Hepatocyte (in vitro differentiated cells): ENCODE data around the gene SDK1. TPM values are rescaled to one million over a fixed set of nuclear protein-coding genes. Genes with fewer than 3 reads are reported as not detected.

Source experiments
- DNase-seq: peaks from one replicate; pipeline ENCODE4 v3.0.0-alpha.2; 2016; ENCODE audit warnings: low spot score
- H2AFZ ChIP-seq: fragments of 200-600 bp; sonication (generic); 2 replicates; pipeline ENCODE4 v1.6.0; 2016; ENCODE audit warnings: antibody characterized with exemption, mild to moderate bottlenecking
- H3K27ac ChIP-seq: fragments of 200-600 bp; sonication (generic); 2 replicates; pipeline ENCODE4 v1.5.1; 2016; ENCODE audit warnings: mild to moderate bottlenecking
- H3K27me3 ChIP-seq: fragments of 200-600 bp; sonication (generic); 2 replicates; pipeline ENCODE4 v1.6.1; 2016
- H3K36me3 ChIP-seq: fragments of 200-600 bp; sonication (generic); replicated peaks from 2 replicates; pipeline ENCODE4 v1.5.1; 2016; ENCODE audit warnings: low read depth; ENCODE audit not compliant: insufficient read depth
- H3K4me1 ChIP-seq: fragments of 200-600 bp; sonication (generic); 2 replicates; pipeline ENCODE4 v1.5.1; 2016; ENCODE audit warnings: mild to moderate bottlenecking, moderate library complexity; ENCODE audit not compliant: insufficient read depth
- H3K4me2 ChIP-seq: fragments of 200-600 bp; sonication (generic); 2 replicates; pipeline ENCODE4 v1.6.0; 2016
- H3K4me3 ChIP-seq: fragments of 200-600 bp; sonication (generic); 2 replicates; pipeline ENCODE4 v1.5.1; 2016; ENCODE audit warnings: mild to moderate bottlenecking
- H3K79me2 ChIP-seq: fragments of 200-600 bp; sonication (generic); 2 replicates; pipeline ENCODE4 v1.6.0; 2017; ENCODE audit warnings: mild to moderate bottlenecking
- H3K9me2 ChIP-seq: fragments of 200-600 bp; sonication (generic); replicated peaks from 2 replicates; pipeline ENCODE4 v1.6.0; 2017; ENCODE audit warnings: mild to moderate bottlenecking; ENCODE audit not compliant: insufficient read depth
- H3K9me3 ChIP-seq: fragments of 200-600 bp; sonication (generic); 2 replicates; pipeline ENCODE4 v1.5.1; 2016; ENCODE audit warnings: low read depth, mild to moderate bottlenecking
- H4K20me1 ChIP-seq: fragments of 200-600 bp; sonication (generic); 2 replicates; pipeline ENCODE4 v1.6.0; 2016; ENCODE audit warnings: mild to moderate bottlenecking; ENCODE audit not compliant: insufficient read depth, poor library complexity, severe bottlenecking
- CTCF ChIP-seq: fragments of 200-600 bp; sonication (generic); IDR thresholded peaks from 2 replicates; pipeline ENCODE4 v1.5.1; 2016; ENCODE audit warnings: antibody characterized with exemption, mild to moderate bottlenecking; ENCODE audit not compliant: poor library complexity
- EZH2 ChIP-seq: fragments of 200-600 bp; sonication (generic); IDR thresholded peaks from 2 replicates; pipeline ENCODE4 v1.6.1; 2016; ENCODE audit warnings: antibody characterized with exemption, mild to moderate bottlenecking, borderline replicate concordance
- EZH2phosphoT487 ChIP-seq: fragments of 200-600 bp; sonication (generic); IDR thresholded peaks from one replicate; pipeline ENCODE4 v1.6.1; 2018; ENCODE audit warnings: antibody characterized with exemption, mild to moderate bottlenecking, low read depth, moderate library complexity; ENCODE audit not compliant: unreplicated experiment, severe bottlenecking
- WGBS: methylation state at CpG from one replicate; pipeline ENCODE4 v1.1.6; 2016; ENCODE audit warnings: low lambda C conversion rate; ENCODE audit errors: missing lambda C conversion rate; 5-methylcytosine and 5-hydroxymethylcytosine counted together
- polyA plus RNA-seq: library from polyadenylated mRNA; unstranded; fragments of >200 nt; fragmentation: Nextera tagmentation; extraction: Ambion mirVana; gene quantifications from 2 replicates; pipeline ENCODE4 v1.2.1, GENCODE V29; 2016
- total RNA-seq: library from RNA; depleted of rRNA; stranded (reverse); fragments of >200 nt; gene quantifications from 2 replicates; pipeline ENCODE4 v1.2.3, GENCODE V29; 2014

The SDK1 gene
- total and polyA plus RNA-seq, 2 experiments from 2014 or later, result 4.3 to 10.0 TPM

DNA sequence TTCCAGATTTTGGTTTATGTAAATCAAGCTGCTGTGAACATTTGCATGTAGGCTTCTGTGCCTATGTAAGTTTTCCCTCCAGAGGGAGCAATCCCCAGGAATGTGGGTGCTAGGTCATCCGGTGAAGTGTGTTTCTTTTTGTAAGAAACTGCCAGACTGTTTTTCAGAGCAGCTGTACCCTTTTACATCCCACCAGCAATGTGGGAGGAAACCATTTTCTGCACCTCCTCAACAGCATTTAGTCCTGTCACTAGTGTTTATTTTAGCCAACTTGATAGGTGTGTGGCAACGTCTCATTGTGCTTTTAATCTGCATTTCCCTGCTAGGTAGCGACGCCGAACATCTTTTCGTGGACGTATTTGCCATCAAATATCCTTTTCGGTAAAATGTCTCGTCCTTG, 985.3 kb downstream of the SDK1 start:
- DNase-seq, result no peak

GRCh38 chr7:4288791-4289394, 987.8 kb downstream of the SDK1 start:
- H3K36me3 ChIP-seq, result no peaks in the 10 kb centered on the region
- no peak overlapping the region for H3K27ac ChIP-seq
- no peaks in the 10 kb centered on the region for H3K4me1 ChIP-seq
- H3K4me2 ChIP-seq, result no peak overlapping the region
- WGBS, result 69% methylated on average over 1 of the region's 1 CpG
- H2AFZ ChIP-seq, result no peak overlapping the region
- peaks cover 4% of the 10 kb centered on the region for H3K9me3 ChIP-seq
- TF ChIP-seq CTCF, result no peak
- no peak for TF ChIP-seq EZH2
- no peaks in the 10 kb centered on the region for H3K9me2 ChIP-seq
- no peaks in the 10 kb centered on the region for H4K20me1 ChIP-seq
- no peak overlapping the region for H3K4me3 ChIP-seq
- DNase-seq, result no peak
- no peaks in the 10 kb centered on the region for H3K79me2 ChIP-seq
- H3K27me3 ChIP-seq, result no peaks in the 10 kb centered on the region

More for the DNA sequence above, 985.3 kb downstream of the SDK1 start:
- WGBS, result 77% methylated on average over 9 of the region's 9 CpGs
- H3K27me3 ChIP-seq, result no peaks in the 10 kb centered on the region
- H3K9me3 ChIP-seq, result peaks cover 4% of the 10 kb centered on the region
- no peak overlapping the region for H3K27ac ChIP-seq
- no peaks in the 10 kb centered on the region for H3K9me2 ChIP-seq
- TF ChIP-seq CTCF, result no peak
- TF ChIP-seq EZH2phosphoT487, result no peak
- TF ChIP-seq EZH2, result no peak
- no peaks in the 10 kb centered on the region for H3K4me1 ChIP-seq
- H3K4me2 ChIP-seq, result no peak overlapping the region
- H3K4me3 ChIP-seq, result no peak overlapping the region
- H3K79me2 ChIP-seq, result no peaks in the 10 kb centered on the region
- H4K20me1 ChIP-seq, result no peaks in the 10 kb centered on the region
- H3K36me3 ChIP-seq, result no peaks in the 10 kb centered on the region
- H2AFZ ChIP-seq, result no peak overlapping the region

DNA sequence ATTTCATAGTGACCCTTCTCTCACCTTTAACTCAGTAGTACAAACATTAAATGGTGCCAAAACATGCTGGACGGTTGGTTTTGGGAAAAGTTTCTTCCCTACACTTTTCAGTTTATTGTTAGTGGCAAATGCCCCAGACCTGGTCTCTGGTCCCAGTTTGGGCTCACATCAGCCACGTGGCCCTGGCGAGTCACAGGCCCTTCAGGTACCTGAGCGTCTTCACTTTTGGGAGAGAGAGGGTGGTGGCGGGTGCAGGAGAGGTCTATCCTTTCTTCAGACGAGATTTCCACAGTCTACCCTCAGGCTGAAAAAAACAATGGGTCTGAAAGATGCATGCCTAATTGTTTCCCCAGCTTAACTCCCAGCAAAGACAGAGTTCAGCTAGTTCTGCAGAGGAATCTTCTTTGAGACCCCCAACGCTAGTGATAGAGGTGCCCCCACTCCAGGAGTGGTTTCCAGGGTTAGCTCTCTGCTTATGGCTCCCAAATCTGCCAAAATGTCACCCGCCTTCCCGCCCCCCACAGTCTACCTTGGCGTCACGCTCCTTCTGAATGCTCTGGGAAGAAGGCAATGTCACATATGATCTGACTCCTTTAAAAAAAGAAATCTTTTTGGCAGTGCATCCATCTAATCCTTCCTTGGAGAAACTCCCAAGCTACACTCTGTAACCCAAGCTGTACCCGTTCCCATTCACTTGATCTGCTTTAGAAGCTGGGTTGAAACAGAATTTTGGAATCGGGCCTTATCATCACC, 996.3 kb downstream of the SDK1 start:
- TF ChIP-seq CTCF (no peak), EZH2phosphoT487 (no peak), EZH2 (no peak)
- no peak overlapping the region for H3K4me2 ChIP-seq
- H3K4me3 ChIP-seq, result no peak overlapping the region
- no peaks in the 10 kb centered on the region for H3K36me3 ChIP-seq
- H3K27me3 ChIP-seq, result no peaks in the 10 kb centered on the region
- no peaks in the 10 kb centered on the region for H3K79me2 ChIP-seq
- H3K9me3 ChIP-seq, result no peaks in the 10 kb centered on the region
- no peaks in the 10 kb centered on the region for H3K9me2 ChIP-seq
- no peak overlapping the region for H3K27ac ChIP-seq
- H3K4me1 ChIP-seq, result no peaks in the 10 kb centered on the region
- 84% methylated on average over 13 of the region's 13 CpGs for WGBS
- no peak overlapping the region for H2AFZ ChIP-seq
- H4K20me1 ChIP-seq, result no peaks in the 10 kb centered on the region
- DNase-seq, result no peak
